A549 (cell line): Measurements from ENCODE around the gene MAP2. TPM values are rescaled to one million over a fixed set of nuclear protein-coding genes. Genes with fewer than 3 reads are reported as not detected.

Experiments used
- ATAC-seq, 2 experiments: fragments of 200-7000 bp in 1 of 2; fragments of >200 bp in 1 of 2; cut with Nextera tagmentation in 1 of 2; cut with Tn5 transposase in 1 of 2; 3 replicates each; pipeline versions ENCODE4 v1.8.0 to v1.9.1; 2018 to 2020; ENCODE audit warnings: mild to moderate bottlenecking in 1 of 2, moderate library complexity in 1 of 2
- CTCF ChIA-PET: fragments of 300-600 bp; sonication (Branson Sonifier 250); formaldehyde crosslinking; extraction: SDS; loops from one replicate; lab custom pipeline; 2021; ENCODE audit warnings: antibody characterized with exemption, inconsistent platforms; lab: Yijun Ruan, JAX
- POLR2A ChIA-PET: fragments of 350-600 bp; formaldehyde crosslinking; extraction: SDS; loops from one replicate; lab custom pipeline; 2021; ENCODE audit warnings: antibody characterized with exemption, inconsistent platforms; lab: Yijun Ruan, JAX
- DNase-seq, 2 experiments: peaks; one replicate each; pipeline versions ENCODE4 v3.0.0 to v3.0.0-alpha.2; 2011 to 2016; ENCODE audit warnings: low read depth in 1 of 2, low spot score in 1 of 2
- FAIRE-seq: peaks from 2 replicates; lab custom pipeline; 2011; peaks lifted over from hg19 to GRCh38; lab: Jason Lieb, UNC
- H3K27ac ChIP-seq, 2 experiments: fragments of >200 bp; sonication (Bioruptor Twin); formaldehyde crosslinking; 3 replicates each; pipeline ENCODE4 v1.5.1; 2016 to 2017
- H3K4me1 ChIP-seq: fragments of >200 bp; sonication (Bioruptor Twin); formaldehyde crosslinking; 3 replicates; pipeline ENCODE4 v1.6.1; 2016
- H3K4me2 ChIP-seq: fragments of >200 bp; sonication (Bioruptor Twin); formaldehyde crosslinking; 3 replicates; pipeline ENCODE4 v1.6.1; 2016
- H3K4me3 ChIP-seq: fragments of >200 bp; sonication (Bioruptor Twin); formaldehyde crosslinking; 3 replicates; pipeline ENCODE4 v1.5.1; 2016
- H3K9me3 ChIP-seq: fragments of >200 bp; sonication (Bioruptor Twin); formaldehyde crosslinking; 3 replicates; pipeline ENCODE4 v1.6.1; 2016
- BHLHE40 ChIP-seq: IDR thresholded peaks from 2 replicates; pipeline ENCODE4 v1.6.1; 2012; ENCODE audit warnings: low read depth, low read length, inconsistent platforms
- CBX2 ChIP-seq: fragments of 200-600 bp; sonication (generic); IDR thresholded peaks from 2 replicates; pipeline ENCODE4 v1.6.1; 2016; ENCODE audit warnings: low read depth, mild to moderate bottlenecking, borderline replicate concordance
- CBX8 ChIP-seq: fragments of 200-600 bp; sonication (generic); IDR thresholded peaks from 2 replicates; pipeline ENCODE4 v1.6.1; 2016
- CHD4 ChIP-seq: fragments of 200-600 bp; sonication (generic); IDR thresholded peaks from 2 replicates; pipeline ENCODE4 v1.6.1; 2016; ENCODE audit warnings: antibody characterized with exemption, mild to moderate bottlenecking, borderline replicate concordance
- EHMT2 ChIP-seq: fragments of 200-600 bp; sonication (generic); IDR thresholded peaks from 2 replicates; pipeline ENCODE4 v1.6.1; 2016; ENCODE audit warnings: antibody characterized with exemption, low read depth, mild to moderate bottlenecking, moderate library complexity
- ESRRA ChIP-seq: fragments of 150-350 bp; IDR thresholded peaks from 2 replicates; pipeline ENCODE4 v1.6.1; 2014; ENCODE audit warnings: mild to moderate bottlenecking, low read length, borderline replicate concordance
- FOSB ChIP-seq: fragments of 250-450 bp; sonication (Bioruptor Pico); IDR thresholded peaks from 2 replicates; pipeline ENCODE4 v1.5.0; 2020; ENCODE audit warnings: mild to moderate bottlenecking, moderate library complexity
- GATA3 ChIP-seq: IDR thresholded peaks from 2 replicates; pipeline ENCODE4 v1.6.1; 2012; ENCODE audit warnings: borderline replicate concordance
- HEYL ChIP-seq: fragments of 250-450 bp; sonication (Bioruptor Pico); IDR thresholded peaks from 2 replicates; pipeline ENCODE4 v1.8.0; 2021; ENCODE audit warnings: mild to moderate bottlenecking, moderate library complexity
- JUN ChIP-seq, 2 experiments: fragments of >200 bp; sonication (Bioruptor Twin); formaldehyde crosslinking; IDR thresholded peaks; 2 replicates in 1 of 2; 3 replicates in 1 of 2; pipeline ENCODE4 v1.6.1; 2016 to 2017
- JUNB ChIP-seq: fragments of >200 bp; sonication (Bioruptor Twin); formaldehyde crosslinking; IDR thresholded peaks from 2 replicates; pipeline ENCODE4 v1.6.1; 2016
- KDM5A ChIP-seq: fragments of 200-600 bp; sonication (generic); IDR thresholded peaks from 2 replicates; pipeline ENCODE4 v1.6.1; 2016; ENCODE audit warnings: antibody characterized with exemption, mild to moderate bottlenecking
- MAFK ChIP-seq: fragments of 450-650 bp; IDR thresholded peaks from 2 replicates; pipeline ENCODE4 v1.6.1; 2014; ENCODE audit not compliant: partially characterized antibody
- MAZ ChIP-seq: fragments of 150-350 bp; IDR thresholded peaks from 2 replicates; pipeline ENCODE4 v1.6.1; 2014; ENCODE audit warnings: antibody characterized with exemption, low read depth, low read length, borderline replicate concordance
- RFX5 ChIP-seq: fragments of 450-650 bp; IDR thresholded peaks from 2 replicates; pipeline ENCODE4 v1.7.1; 2014; ENCODE audit warnings: antibody characterized with exemption, mild to moderate bottlenecking, moderate library complexity
- SREBF2 ChIP-seq: fragments of 450-650 bp; IDR thresholded peaks from 2 replicates; pipeline ENCODE4 v1.6.1; 2014; ENCODE audit warnings: mild to moderate bottlenecking, moderate library complexity
- WGBS: methylation state at CpG from one replicate; pipeline ENCODE4 v1.1.6; 2017; ENCODE audit errors: missing lambda C conversion rate; 5-methylcytosine and 5-hydroxymethylcytosine counted together
- polyA plus RNA-seq, 4 experiments: library from polyadenylated mRNA; depleted of rRNA in 3 of 4; stranded (reverse); fragments of >200 nt; fragmentation: RNase III in 1 of 4; extraction: RNeasy Plus Mini Kit Qiagen cat#74134 plus additional on column Dnase treatment in 1 of 4; gene quantifications; 2 replicates in 3 of 4; 3 replicates in 1 of 4; pipeline ENCODE4 v1.2.3, GENCODE V29; 2011 to 2017
- TF ChIP-seq, protein P1 (sequence below): IDR thresholded peaks from 2 replicates; pipeline ENCODE4 v1.6.1; 2012
- TF ChIP-seq, protein P2 (sequence below): fragments of 200-600 bp; sonication (generic); IDR thresholded peaks from 2 replicates; pipeline ENCODE4 v1.6.1; 2016; ENCODE audit warnings: antibody characterized with exemption, mild to moderate bottlenecking, moderate library complexity

MAP2 gene
- polyA plus RNA-seq, 2 of the 4 experiments (the other 2 are of a cell fraction): 0.53 to 1.8 TPM

DNA sequence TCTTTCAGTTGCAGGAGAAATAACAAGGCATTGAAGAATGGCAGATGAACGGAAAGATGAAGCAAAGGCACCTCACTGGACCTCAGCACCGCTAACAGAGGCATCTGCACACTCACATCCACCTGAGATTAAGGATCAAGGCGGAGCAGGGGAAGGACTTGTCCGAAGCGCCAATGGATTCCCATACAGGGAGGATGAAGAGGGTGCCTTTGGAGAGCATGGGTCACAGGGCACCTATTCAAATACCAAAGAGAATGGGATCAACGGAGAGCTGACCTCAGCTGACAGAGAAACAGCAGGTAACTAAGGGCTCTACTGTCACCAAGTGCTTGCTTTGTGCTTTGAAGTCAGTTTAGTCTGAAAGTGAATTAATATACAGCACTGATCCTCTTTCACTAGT, 229.3 kb downstream of the MAP2 start:
- Histone ChIP-seq H3K4me3 (no peak overlapping the region), H3K4me2 (no peak overlapping the region), H3K27ac (no peak overlapping the region), H3K9me3 (no peaks in the 10 kb centered on the region), H3K4me1 (no peaks in the 10 kb centered on the region)
- FAIRE-seq (no peak), ATAC-seq (no peak), DNase-seq (no peak)
- POLR2A ChIA-PET: no interaction called here
- 47% methylated on average over 6 of the region's 6 CpGs for WGBS
- TF ChIP-seq MAZ (no peak), CHD4 (no peak), SREBF2 (no peak), JUN (IDR thresholded peaks at IDR 0.05) (no peak), RFX5 (no peak), MAFK (no peak), JUNB (no peak), GATA3 (no peak), ESRRA (no peak), CBX2 (no peak)
- CTCF ChIA-PET: interaction anchor here (1.0 kb wide), 1 partner anchor 20 kb away, joined by 3 read pairs; no protein-coding TSS in a partner anchor

DNA sequence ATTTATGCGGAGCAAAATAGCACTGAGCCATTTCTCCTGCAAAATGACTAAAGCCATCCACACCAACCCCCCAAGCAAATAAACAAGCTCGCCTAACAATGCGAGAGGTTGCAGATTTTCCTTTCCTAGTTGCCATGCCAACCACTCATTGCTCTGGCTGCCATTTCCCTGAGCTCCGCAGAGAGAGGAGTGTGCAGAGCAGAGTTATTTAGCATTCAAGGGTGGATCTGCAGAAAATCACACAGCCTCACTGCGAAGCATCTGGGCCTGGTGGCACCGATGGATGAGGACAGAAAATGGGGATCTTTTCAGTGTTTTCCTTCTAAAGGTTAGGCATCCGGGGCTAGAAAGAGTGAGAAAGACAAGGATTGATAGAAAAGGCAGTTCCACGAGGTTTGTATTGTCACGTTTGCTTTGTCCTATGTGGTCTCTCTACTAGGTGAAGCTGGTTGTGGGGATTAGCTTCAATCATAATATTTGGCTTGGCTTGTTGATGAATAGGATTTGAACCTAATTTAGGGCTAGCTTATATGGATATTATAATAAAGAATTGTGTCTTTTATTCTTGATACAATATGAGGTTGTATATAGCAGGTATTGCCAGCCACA, 237.5 kb downstream of the MAP2 start:
- 68% methylated on average over 9 of the region's 9 CpGs for WGBS
- ATAC-seq (no peak), FAIRE-seq (no peak), DNase-seq (no peak)
- TF ChIP-seq, protein P1, sequence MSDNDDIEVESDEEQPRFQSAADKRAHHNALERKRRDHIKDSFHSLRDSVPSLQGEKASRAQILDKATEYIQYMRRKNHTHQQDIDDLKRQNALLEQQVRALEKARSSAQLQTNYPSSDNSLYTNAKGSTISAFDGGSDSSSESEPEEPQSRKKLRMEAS: no peak
- TF ChIP-seq BHLHE40 (no peak), EHMT2 (no peak), GATA3 (no peak), KDM5A (no peak), FOSB (no peak)
- TF ChIP-seq, protein P2, sequence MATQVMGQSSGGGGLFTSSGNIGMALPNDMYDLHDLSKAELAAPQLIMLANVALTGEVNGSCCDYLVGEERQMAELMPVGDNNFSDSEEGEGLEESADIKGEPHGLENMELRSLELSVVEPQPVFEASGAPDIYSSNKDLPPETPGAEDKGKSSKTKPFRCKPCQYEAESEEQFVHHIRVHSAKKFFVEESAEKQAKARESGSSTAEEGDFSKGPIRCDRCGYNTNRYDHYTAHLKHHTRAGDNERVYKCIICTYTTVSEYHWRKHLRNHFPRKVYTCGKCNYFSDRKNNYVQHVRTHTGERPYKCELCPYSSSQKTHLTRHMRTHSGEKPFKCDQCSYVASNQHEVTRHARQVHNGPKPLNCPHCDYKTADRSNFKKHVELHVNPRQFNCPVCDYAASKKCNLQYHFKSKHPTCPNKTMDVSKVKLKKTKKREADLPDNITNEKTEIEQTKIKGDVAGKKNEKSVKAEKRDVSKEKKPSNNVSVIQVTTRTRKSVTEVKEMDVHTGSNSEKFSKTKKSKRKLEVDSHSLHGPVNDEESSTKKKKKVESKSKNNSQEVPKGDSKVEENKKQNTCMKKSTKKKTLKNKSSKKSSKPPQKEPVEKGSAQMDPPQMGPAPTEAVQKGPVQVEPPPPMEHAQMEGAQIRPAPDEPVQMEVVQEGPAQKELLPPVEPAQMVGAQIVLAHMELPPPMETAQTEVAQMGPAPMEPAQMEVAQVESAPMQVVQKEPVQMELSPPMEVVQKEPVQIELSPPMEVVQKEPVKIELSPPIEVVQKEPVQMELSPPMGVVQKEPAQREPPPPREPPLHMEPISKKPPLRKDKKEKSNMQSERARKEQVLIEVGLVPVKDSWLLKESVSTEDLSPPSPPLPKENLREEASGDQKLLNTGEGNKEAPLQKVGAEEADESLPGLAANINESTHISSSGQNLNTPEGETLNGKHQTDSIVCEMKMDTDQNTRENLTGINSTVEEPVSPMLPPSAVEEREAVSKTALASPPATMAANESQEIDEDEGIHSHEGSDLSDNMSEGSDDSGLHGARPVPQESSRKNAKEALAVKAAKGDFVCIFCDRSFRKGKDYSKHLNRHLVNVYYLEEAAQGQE: no peak
- no peak overlapping the region for H3K4me2 ChIP-seq
- ChIA-PET POLR2A (no interaction called here), CTCF (no interaction called here)
- H3K4me1 ChIP-seq: no peaks in the 10 kb centered on the region
- H3K9me3 ChIP-seq: no peaks in the 10 kb centered on the region
- H3K4me3 ChIP-seq: no peak overlapping the region
- H3K27ac ChIP-seq: no peak overlapping the region

DNA sequence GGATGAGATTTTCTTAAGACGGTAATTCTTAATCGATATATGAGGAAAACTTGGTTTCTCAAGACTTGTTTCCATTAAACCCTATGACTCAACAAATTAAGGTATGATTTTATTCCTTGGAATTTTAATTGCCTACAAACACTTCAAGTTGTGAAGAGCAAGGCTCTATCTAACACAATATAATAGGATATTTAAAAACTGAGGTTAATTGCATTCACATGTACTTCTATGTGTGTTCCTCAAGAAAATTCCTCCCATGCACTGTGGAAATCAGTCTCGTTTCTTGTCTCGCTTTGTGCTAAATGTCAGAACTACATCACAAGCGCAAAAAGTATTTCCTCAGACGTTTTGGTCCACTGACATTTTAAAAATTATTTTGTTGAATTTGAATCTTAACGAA, 238.2 kb downstream of the MAP2 start:
- DNase-seq (no peak), FAIRE-seq (no peak)
- Histone ChIP-seq H3K4me3 (no peak overlapping the region), H3K4me2 (no peak overlapping the region)
- TF ChIP-seq KDM5A (no peak), CBX2 (no peak), JUN (IDR thresholded peaks at IDR 0.05) (no peak), HEYL (CRISPR knock-in tag) (no peak), CBX8 (no peak)
- TF ChIP-seq, all 56 proteins: peak for 0
- H3K9me3 ChIP-seq: no peaks in the 10 kb centered on the region
- no peak overlapping the region for H3K27ac ChIP-seq
- WGBS: 70% methylated on average over 7 of the region's 7 CpGs
- no peak for ATAC-seq
- no peaks in the 10 kb centered on the region for H3K4me1 ChIP-seq
- ChIA-PET CTCF (no interaction called here), POLR2A (no interaction called here)
